HepG2 (cell line): ENCODE measurements around the gene IKZF4. TPM values are rescaled to one million over a fixed set of nuclear protein-coding genes. Genes with fewer than 3 reads are reported as not detected.

ENCODE experiments used
- CBX1 ChIP-seq: IDR thresholded peaks from one replicate; pipeline ENCODE4 v1.6.1; 2016; ENCODE audit warnings: antibody characterized with exemption, low read depth
- CENPBD1 ChIP-seq: sonication (generic); formaldehyde crosslinking; IDR thresholded peaks from 2 replicates; pipeline ENCODE4 v1.8.0; 2022; ENCODE audit warnings: missing genetic modification reagents, low read depth, mild to moderate bottlenecking, borderline replicate concordance
- FOXA1 ChIP-seq, 2 experiments: fragments of 450-650 bp in 1 of 2; sonication (generic) in 1 of 2; formaldehyde crosslinking in 1 of 2; IDR thresholded peaks; 2 replicates each; pipeline versions ENCODE4 v1.4.0 to v1.6.1; 2016 to 2020; ENCODE audit warnings: missing genetic modification reagents in 1 of 2
- HMG20B ChIP-seq: conservative IDR thresholded peaks from 2 replicates; pipeline ENCODE4 v1.6.1; 2016; ENCODE audit warnings: missing genetic modification reagents, missing compliant biosample characterization
- JARID2 ChIP-seq: sonication (generic); formaldehyde crosslinking; IDR thresholded peaks from 2 replicates; pipeline ENCODE4 v1.8.1; 2023; ENCODE audit warnings: missing genetic modification reagents, inconsistent platforms; ENCODE audit not compliant: insufficient replicate concordance
- PAX8 ChIP-seq: sonication (generic); formaldehyde crosslinking; IDR thresholded peaks from 2 replicates; pipeline ENCODE4 v1.8.0; 2022; ENCODE audit warnings: mild to moderate bottlenecking, missing genetic modification reagents, borderline replicate concordance
- PAXIP1 ChIP-seq: sonication (generic); formaldehyde crosslinking; conservative IDR thresholded peaks from 2 replicates; pipeline ENCODE4 v1.4.0; 2020; ENCODE audit warnings: mild to moderate bottlenecking, missing genetic modification reagents, moderate library complexity
- PBX3 ChIP-seq: sonication (generic); formaldehyde crosslinking; IDR thresholded peaks from 2 replicates; pipeline ENCODE4 v1.8.1; 2023; ENCODE audit warnings: missing genetic modification reagents, inconsistent platforms, borderline replicate concordance
- PRDM4 ChIP-seq: sonication (generic); formaldehyde crosslinking; IDR thresholded peaks from 2 replicates; pipeline ENCODE4 v1.9.0; 2021; ENCODE audit warnings: missing genetic modification reagents, borderline replicate concordance
- SETDB1 ChIP-seq: sonication (generic); formaldehyde crosslinking; IDR thresholded peaks from 2 replicates; pipeline ENCODE4 v1.5.1; 2020; ENCODE audit warnings: missing genetic modification reagents, mild to moderate bottlenecking, borderline replicate concordance
- TFAP4 ChIP-seq: sonication (generic); IDR thresholded peaks from 2 replicates; pipeline ENCODE4 v1.6.1; 2016; ENCODE audit warnings: low read depth, borderline replicate concordance
- ZBTB25 ChIP-seq: IDR thresholded peaks from 2 replicates; pipeline ENCODE4 v1.6.1; 2018; ENCODE audit warnings: missing genetic modification reagents
- ZNF124 ChIP-seq: sonication (generic); formaldehyde crosslinking; IDR thresholded peaks from 2 replicates; pipeline ENCODE4 v1.4.0; 2020; ENCODE audit warnings: missing genetic modification reagents
- ZNF24 ChIP-seq: fragments of 450-650 bp; IDR thresholded peaks from 2 replicates; pipeline ENCODE4 v1.6.1; 2017; ENCODE audit warnings: antibody characterized with exemption, mild to moderate bottlenecking
- ZNF431 ChIP-seq: sonication (generic); formaldehyde crosslinking; IDR thresholded peaks from 2 replicates; pipeline ENCODE4 v1.9.0; 2022; ENCODE audit warnings: missing genetic modification reagents, low read depth, mild to moderate bottlenecking, borderline replicate concordance
- ZNF513 ChIP-seq: sonication (generic); formaldehyde crosslinking; conservative IDR thresholded peaks from 2 replicates; pipeline ENCODE4 v1.5.0; 2020; ENCODE audit warnings: missing genetic modification reagents
- ZNF619 ChIP-seq: sonication (generic); formaldehyde crosslinking; IDR thresholded peaks from 2 replicates; pipeline ENCODE4 v1.4.0; 2020; ENCODE audit warnings: mild to moderate bottlenecking, missing genetic modification reagents
- polyA plus RNA-seq, 8 experiments: library from polyadenylated mRNA; depleted of rRNA in 3 of 8; stranded (reverse) in 7 of 8; unstranded in 1 of 8; fragments of >200 nt; fragmentation: Illumina TruSeq in 4 of 8; extraction: Trizol in 4 of 8; gene quantifications; 2 replicates each; pipeline versions ENCODE4 v1.2.1 to v1.2.3, GENCODE V29; 2011 to 2016; ENCODE audit warnings: low read depth in 4 of 8, missing spikeins in 1 of 8, mixed read lengths in 1 of 8; ENCODE audit not compliant: insufficient read depth in 1 of 8
- total RNA-seq, 5 experiments: library from RNA; depleted of rRNA; stranded (reverse); fragments of >200 nt; fragmentation: Illumina TruSeq; extraction: Trizol; gene quantifications; 2 replicates each; pipeline ENCODE4 v1.2.3, GENCODE V29; 2016; ENCODE audit warnings: low read depth in 1 of 5

IKZF4 gene
- total and polyA plus RNA-seq, 2 of the 13 experiments (the other 11 are each of a cell fraction or from before 2014, with no cell fraction given) = 0.58 to 2.2 TPM

- TF ChIP-seq ZNF431 (CRISPR knock-in tag) (no peak), CENPBD1 (CRISPR knock-in tag) (no peak), HMG20B (CRISPR knock-in tag) (peak; percentile 74; the same call in 1 of the 2 replicates), PAXIP1 (CRISPR knock-in tag) (peak; percentile 86), ZBTB25 (CRISPR knock-in tag) (peak; percentile 66; the same call in 1 of the 2 replicates), ZNF124 (CRISPR knock-in tag) (no peak), ZNF513 (no peak), FOXA1 (IDR thresholded peaks at IDR 0.05) (no peak), FOXA1 (CRISPR knock-in tag; IDR thresholded peaks at IDR 0.05) (peak; percentile 64), PRDM4 (no peak), PAX8 (no peak), ZNF24 (no peak), CBX1 (no peak), PBX3 (CRISPR knock-in tag) (no peak), JARID2 (CRISPR knock-in tag) (no peak), SETDB1 (no peak), TFAP4 (peak; percentile 80), ZNF619 (CRISPR knock-in tag) (no peak)
These were observed 10.7 kb upstream of the IKZF4 start (continued) for GRCh38 chr12:56010111-56010570.
